WTC11 (cell line): Measurements from ENCODE around the gene C14orf132.

Experiments used
- CREM ChIP-seq: sonication (generic); formaldehyde crosslinking; IDR thresholded peaks from 2 replicates; pipeline ENCODE4 v1.8.1; 2022; ENCODE audit warnings: mild to moderate bottlenecking, missing genetic modification reagents, moderate library complexity
- FOXP4 ChIP-seq: sonication (generic); formaldehyde crosslinking; IDR thresholded peaks from 2 replicates; pipeline ENCODE4 v1.8.0; 2022; ENCODE audit warnings: mild to moderate bottlenecking, missing genetic modification reagents

- TF ChIP-seq CREM (no peak), FOXP4 (CRISPR knock-in tag) (no peak)
Observed at GRCh38 chr14:96089401-96089800, 50.2 kb downstream of the C14orf132 start.
